Stimulated activated naive CD8-positive, alpha-beta T cell treated with anti-CD3 and anti-CD28 coated beads, Interleukin-15, amount 100 ng/mL, for 72 hours (primary cell): Measurements from ENCODE around the gene STAP1.
"Not testable (repeated sequence)": the region's sequence is repeated elsewhere in the genome, so short reads cannot be mapped to it uniquely, and the experiment has no call there.

ENCODE experiments used
- ATAC-seq: fragments of 150-1000 bp; cut with Tn5 transposase; 2 replicates; pipeline ENCODE4 v1.10.0; 2021; ENCODE audit warnings: mild to moderate bottlenecking, moderate library complexity
- DNase-seq, 2 donors: peaks; one replicate each; pipeline ENCODE4 v3.0.0; 2021 to 2022
- H3K27ac Mint-ChIP-seq, 2 donors: one replicate each; pipeline ENCODE4 v1.8.0; 2022; ENCODE audit warnings: mild to moderate bottlenecking in 2 of 2, mixed read lengths in 2 of 2, moderate library complexity in 2 of 2
- H3K27me3 Mint-ChIP-seq: one replicate; pipeline ENCODE4 v1.8.0; 2022; ENCODE audit warnings: mixed read lengths
- H3K4me1 Mint-ChIP-seq: one replicate; pipeline ENCODE4 v1.8.0; 2022; ENCODE audit warnings: mild to moderate bottlenecking, mixed read lengths
- H3K4me3 Mint-ChIP-seq, 2 donors: one replicate each; pipeline ENCODE4 v1.8.0; 2022; ENCODE audit warnings: mild to moderate bottlenecking in 2 of 2, mixed read lengths in 2 of 2, moderate library complexity in 1 of 2
- H3K9me3 Mint-ChIP-seq, 2 donors: one replicate each; pipeline ENCODE4 v1.8.0; 2022; ENCODE audit warnings: mixed read lengths in 2 of 2

The STAP1 gene

GRCh38 chr4:67558493-67558892 is at the start of gene STAP1:
STAP1 (plus strand) TSS chr4:67558727; CDS start chr4:67558810, 83 bp downstream.
- no peaks in the 10 kb centered on the region for H3K27me3 Mint-ChIP-seq
- peak; percentile 84 for ATAC-seq
- peaks cover 13% of the 10 kb centered on the region for H3K4me1 Mint-ChIP-seq
- peak within 1 kb of the TSS; percentile 80 to 91 for H3K4me3 Mint-ChIP-seq
- peak within 1 kb of the TSS; percentile 87 to 97 for H3K27ac Mint-ChIP-seq
- no peaks in the 10 kb centered on the region for H3K9me3 Mint-ChIP-seq
- peak; percentile 24 to 46 for DNase-seq

- H3K9me3 Mint-ChIP-seq: no peaks in the 10 kb centered on the region
- H3K27ac Mint-ChIP-seq: peak overlapping the region in 1 of 2 donors; percentile 19
- no peak for ATAC-seq
- peaks cover 18% of the 10 kb centered on the region for H3K4me1 Mint-ChIP-seq
- no peak for DNase-seq
- H3K27me3 Mint-ChIP-seq: no peaks in the 10 kb centered on the region
- no peak overlapping the region for H3K4me3 Mint-ChIP-seq
Measured at GRCh38 chr4:67512501-67512900, 46.0 kb upstream of the STAP1 start.

GRCh38 chr4:67520141-67520540 is 38.4 kb upstream of the STAP1 start:
- Mint-ChIP-seq H3K27ac (no peak overlapping the region), H3K4me1 (peaks cover 52% of the 10 kb centered on the region)
- no peak for ATAC-seq

GRCh38 chr4:67521506-67521905 is 37.0 kb upstream of the STAP1 start:
- no peak overlapping the region for H3K27ac Mint-ChIP-seq
- no peak overlapping the region for H3K4me3 Mint-ChIP-seq

More at GRCh38 chr4:67520141-67520540, 38.4 kb upstream of the STAP1 start:
- Mint-ChIP-seq H3K27me3 (no peaks in the 10 kb centered on the region), H3K9me3 (no peaks in the 10 kb centered on the region), H3K4me3 (no peak overlapping the region)
- no peak for DNase-seq

GRCh38 chr4:67522230-67522629 is 36.3 kb upstream of the STAP1 start:
- Mint-ChIP-seq H3K9me3 (no peaks in the 10 kb centered on the region), H3K4me1 (peaks cover 72% of the 10 kb centered on the region), H3K27ac (peak overlapping the region in 1 of 2 donors; percentile 16), H3K4me3 (peak overlapping the region in 1 of 2 donors; percentile 23), H3K27me3 (no peaks in the 10 kb centered on the region)
- DNase-seq (no peak), ATAC-seq (no peak)

More at GRCh38 chr4:67521506-67521905, 37.0 kb upstream of the STAP1 start:
- no peak for DNase-seq
- ATAC-seq: peak; percentile 54
- H3K27me3 Mint-ChIP-seq: no peaks in the 10 kb centered on the region
- peaks cover 65% of the 10 kb centered on the region for H3K4me1 Mint-ChIP-seq
- no peaks in the 10 kb centered on the region for H3K9me3 Mint-ChIP-seq

- Mint-ChIP-seq H3K9me3 (no peaks in the 10 kb centered on the region), H3K27ac (peak overlapping the region; percentile 48 to 79), H3K27me3 (no peaks in the 10 kb centered on the region), H3K4me3 (peak overlapping the region; percentile 2 to 38), H3K4me1 (peaks cover 72% of the 10 kb centered on the region)
- ATAC-seq: peak; percentile 82
- no peak for DNase-seq
Measured at GRCh38 chr4:67522851-67523671, 35.5 kb upstream of the STAP1 start.

GRCh38 chr4:67524140-67524539 is 34.4 kb upstream of the STAP1 start:
- ATAC-seq, H3K27me3 Mint-ChIP-seq, DNase-seq, H3K9me3 Mint-ChIP-seq: not testable (repeated sequence)
- peak overlapping the region in 1 of 2 donors; percentile 83 for H3K27ac Mint-ChIP-seq
- peak overlapping the region in 1 of 2 donors; percentile 24 for H3K4me3 Mint-ChIP-seq
- H3K4me1 Mint-ChIP-seq: peaks cover 72% of the 10 kb centered on the region

GRCh38 chr4:67531379-67531962 is 27.1 kb upstream of the STAP1 start:
- DNase-seq: no peak
- no peak for ATAC-seq

GRCh38 chr4:67532397-67532796 is 26.1 kb upstream of the STAP1 start:
- ATAC-seq, DNase-seq, H3K27ac Mint-ChIP-seq, H3K4me3 Mint-ChIP-seq, H3K27me3 Mint-ChIP-seq: not testable (repeated sequence)
- H3K4me1 Mint-ChIP-seq: peaks cover 27% of the 10 kb centered on the region
- peaks cover 8 to 12% of the 10 kb centered on the region in 2 donors for H3K9me3 Mint-ChIP-seq

More at GRCh38 chr4:67531379-67531962, 27.1 kb upstream of the STAP1 start:
- H3K9me3 Mint-ChIP-seq: peaks cover 8 to 12% of the 10 kb centered on the region in 2 donors
- H3K4me1 Mint-ChIP-seq: peaks cover 35% of the 10 kb centered on the region
- H3K27ac Mint-ChIP-seq: no peak overlapping the region
- no peaks in the 10 kb centered on the region for H3K27me3 Mint-ChIP-seq
- H3K4me3 Mint-ChIP-seq: no peak overlapping the region

- Mint-ChIP-seq H3K4me1 (peaks cover 27% of the 10 kb centered on the region), H3K27me3 (no peaks in the 10 kb centered on the region), H3K9me3 (peaks cover 8 to 12% of the 10 kb centered on the region in 2 donors), H3K27ac (no peak overlapping the region), H3K4me3 (no peak overlapping the region)
- DNase-seq (no peak), ATAC-seq (no peak)
Measured at GRCh38 chr4:67533112-67533511, 25.4 kb upstream of the STAP1 start.

GRCh38 chr4:67535280-67535840 is 23.2 kb upstream of the STAP1 start:
- ATAC-seq: no peak

GRCh38 chr4:67539830-67540229 is 18.7 kb upstream of the STAP1 start:
- Mint-ChIP-seq H3K27ac (no peak overlapping the region), H3K4me3 (no peak overlapping the region), H3K4me1 (peaks cover 46% of the 10 kb centered on the region), H3K9me3 (no peaks in the 10 kb centered on the region), H3K27me3 (no peaks in the 10 kb centered on the region)
- no peak for ATAC-seq
- no peak for DNase-seq

More at GRCh38 chr4:67535280-67535840, 23.2 kb upstream of the STAP1 start:
- Mint-ChIP-seq H3K4me1 (peaks cover 36% of the 10 kb centered on the region), H3K4me3 (no peak overlapping the region), H3K9me3 (peaks cover 8 to 12% of the 10 kb centered on the region in 2 donors), H3K27ac (no peak overlapping the region), H3K27me3 (no peaks in the 10 kb centered on the region)
- no peak for DNase-seq

GRCh38 chr4:67542076-67542475 is 16.5 kb upstream of the STAP1 start:
- Mint-ChIP-seq H3K9me3 (no peaks in the 10 kb centered on the region), H3K4me3 (no peak overlapping the region), H3K27me3 (no peaks in the 10 kb centered on the region), H3K27ac (no peak overlapping the region), H3K4me1 (peaks cover 44% of the 10 kb centered on the region)
- ATAC-seq: no peak
- no peak for DNase-seq

GRCh38 chr4:67545199-67546003 is 13.1 kb upstream of the STAP1 start, which contains the start of gene CENPC:
CENPC (minus strand) TSS chr4:67545503; CDS start chr4:67545355, 148 bp downstream.
- peaks cover 36% of the 10 kb centered on the region for H3K4me1 Mint-ChIP-seq
- peak; percentile 90 to 95 for DNase-seq

GRCh38 chr4:67546004-67546356 is 12.5 kb upstream of the STAP1 start:
- H3K27ac Mint-ChIP-seq: peak overlapping the region in 1 of 2 donors; percentile 99
- peaks cover 36% of the 10 kb centered on the region for H3K4me1 Mint-ChIP-seq
- ATAC-seq: no peak
- H3K27me3 Mint-ChIP-seq: no peaks in the 10 kb centered on the region
- no peaks in the 10 kb centered on the region for H3K9me3 Mint-ChIP-seq
- DNase-seq: no peak
- H3K4me3 Mint-ChIP-seq: peak overlapping the region; percentile 99

More at GRCh38 chr4:67545199-67546003, 13.1 kb upstream of the STAP1 start, which contains the start of gene CENPC:
- ATAC-seq: peak; percentile 97
- no peaks in the 10 kb centered on the region for H3K27me3 Mint-ChIP-seq
- no peaks in the 10 kb centered on the region for H3K9me3 Mint-ChIP-seq
- peak within 1 kb of the TSS; percentile 99 to 100 for H3K27ac Mint-ChIP-seq
- peak within 1 kb of the TSS; percentile 99 for H3K4me3 Mint-ChIP-seq
